Loucy (cell line): ENCODE data around the gene SLC22A1.

ENCODE experiments used
- H2AFZ ChIP-seq: fragments of 200-600 bp; sonication (generic); 2 replicates; pipeline ENCODE4 v1.6.0; 2016; ENCODE audit warnings: antibody characterized with exemption, mild to moderate bottlenecking, low read length, moderate library complexity
- H3F3A ChIP-seq: fragments of 200-600 bp; 2 replicates; pipeline ENCODE4 v1.6.0; 2016; ENCODE audit warnings: antibody characterized with exemption, low read depth, mild to moderate bottlenecking
- H3K27me3 ChIP-seq: fragments of 200-600 bp; sonication (generic); 2 replicates; pipeline ENCODE4 v1.6.1; 2014; ENCODE audit warnings: low read length, mild to moderate bottlenecking; ENCODE audit not compliant: insufficient read depth, poor library complexity, severe bottlenecking
- H3K36me3 ChIP-seq: fragments of 200-600 bp; sonication (generic); 2 replicates; pipeline ENCODE4 v1.6.1; 2016; ENCODE audit warnings: low read length; ENCODE audit not compliant: insufficient read depth
- H3K4me1 ChIP-seq: fragments of 200-600 bp; sonication (generic); 2 replicates; pipeline ENCODE4 v1.5.1; 2014; ENCODE audit warnings: low read length, mild to moderate bottlenecking; ENCODE audit not compliant: insufficient read depth, poor library complexity, severe bottlenecking
- H3K4me2 ChIP-seq: fragments of 200-600 bp; sonication (generic); 2 replicates; pipeline ENCODE4 v1.6.0; 2014; ENCODE audit warnings: antibody characterized with exemption, low read length, low read depth, mild to moderate bottlenecking; ENCODE audit not compliant: poor library complexity, severe bottlenecking
- H3K4me3 ChIP-seq: fragments of 200-600 bp; sonication (generic); 2 replicates; pipeline ENCODE4 v1.5.1; 2014; ENCODE audit warnings: low read length, mild to moderate bottlenecking, mixed read lengths; ENCODE audit not compliant: poor library complexity, severe bottlenecking
- H3K79me2 ChIP-seq: fragments of 200-600 bp; sonication (generic); 2 replicates; pipeline ENCODE4 v1.6.1; 2014; ENCODE audit warnings: low read length; ENCODE audit not compliant: insufficient read depth
- H3K9ac ChIP-seq: fragments of 200-600 bp; sonication (generic); 2 replicates; pipeline ENCODE4 v1.6.0; 2014; ENCODE audit warnings: mild to moderate bottlenecking, low read depth, low read length, moderate library complexity; ENCODE audit not compliant: poor library complexity, severe bottlenecking
- H3K9me2 ChIP-seq: fragments of 200-600 bp; sonication (generic); replicated peaks from 2 replicates; pipeline ENCODE4 v1.6.1; 2016; ENCODE audit warnings: low read depth, low read length, mixed read lengths
- H3K9me3 ChIP-seq: fragments of 200-600 bp; sonication (generic); 2 replicates; pipeline ENCODE4 v1.6.1; 2014; ENCODE audit warnings: mild to moderate bottlenecking, antibody characterized with exemption, low read length, low read depth; ENCODE audit not compliant: insufficient read depth
- H4K20me1 ChIP-seq: fragments of 200-600 bp; sonication (generic); 2 replicates; pipeline ENCODE4 v1.6.0; 2014; ENCODE audit warnings: antibody characterized with exemption, low read length, mild to moderate bottlenecking; ENCODE audit not compliant: insufficient read depth, poor library complexity, severe bottlenecking
- EZH2phosphoT487 ChIP-seq: fragments of 200-600 bp; IDR thresholded peaks from 2 replicates; pipeline ENCODE4 v1.6.1; 2018; ENCODE audit warnings: antibody characterized with exemption, mild to moderate bottlenecking, moderate library complexity, borderline replicate concordance
- TF ChIP-seq, protein P1 (sequence below): fragments of 200-600 bp; sonication (generic); conservative IDR thresholded peaks from 2 replicates; pipeline ENCODE4 v1.5.1; 2014; ENCODE audit warnings: mild to moderate bottlenecking, antibody characterized with exemption, low read length

The SLC22A1 gene

GRCh38 chr6:160160450-160160849, 38.8 kb downstream of the SLC22A1 start:
- TF ChIP-seq, protein P1, sequence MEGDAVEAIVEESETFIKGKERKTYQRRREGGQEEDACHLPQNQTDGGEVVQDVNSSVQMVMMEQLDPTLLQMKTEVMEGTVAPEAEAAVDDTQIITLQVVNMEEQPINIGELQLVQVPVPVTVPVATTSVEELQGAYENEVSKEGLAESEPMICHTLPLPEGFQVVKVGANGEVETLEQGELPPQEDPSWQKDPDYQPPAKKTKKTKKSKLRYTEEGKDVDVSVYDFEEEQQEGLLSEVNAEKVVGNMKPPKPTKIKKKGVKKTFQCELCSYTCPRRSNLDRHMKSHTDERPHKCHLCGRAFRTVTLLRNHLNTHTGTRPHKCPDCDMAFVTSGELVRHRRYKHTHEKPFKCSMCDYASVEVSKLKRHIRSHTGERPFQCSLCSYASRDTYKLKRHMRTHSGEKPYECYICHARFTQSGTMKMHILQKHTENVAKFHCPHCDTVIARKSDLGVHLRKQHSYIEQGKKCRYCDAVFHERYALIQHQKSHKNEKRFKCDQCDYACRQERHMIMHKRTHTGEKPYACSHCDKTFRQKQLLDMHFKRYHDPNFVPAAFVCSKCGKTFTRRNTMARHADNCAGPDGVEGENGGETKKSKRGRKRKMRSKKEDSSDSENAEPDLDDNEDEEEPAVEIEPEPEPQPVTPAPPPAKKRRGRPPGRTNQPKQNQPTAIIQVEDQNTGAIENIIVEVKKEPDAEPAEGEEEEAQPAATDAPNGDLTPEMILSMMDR: no peak
- no peak for TF ChIP-seq EZH2phosphoT487
- no peaks in the 10 kb centered on the region for H3K9me3 ChIP-seq
- H3F3A ChIP-seq: no peaks in the 10 kb centered on the region
- no peaks in the 10 kb centered on the region for H3K36me3 ChIP-seq
- H3K9me2 ChIP-seq: no peaks in the 10 kb centered on the region
- H2AFZ ChIP-seq: no peak overlapping the region
- no peaks in the 10 kb centered on the region for H3K4me1 ChIP-seq
- H3K79me2 ChIP-seq: no peaks in the 10 kb centered on the region
- no peaks in the 10 kb centered on the region for H3K27me3 ChIP-seq
- no peak overlapping the region for H3K9ac ChIP-seq
- H4K20me1 ChIP-seq: no peaks in the 10 kb centered on the region
- H3K4me3 ChIP-seq: no peak overlapping the region
- H3K4me2 ChIP-seq: no peak overlapping the region

- no peaks in the 10 kb centered on the region for H3K36me3 ChIP-seq
- no peaks in the 10 kb centered on the region for H3K79me2 ChIP-seq
- H3K4me2 ChIP-seq: no peak overlapping the region
- no peaks in the 10 kb centered on the region for H3K9me3 ChIP-seq
- H3F3A ChIP-seq: no peaks in the 10 kb centered on the region
- H3K4me3 ChIP-seq: no peak overlapping the region
- H3K9ac ChIP-seq: no peak overlapping the region
- H3K9me2 ChIP-seq: no peaks in the 10 kb centered on the region
- H4K20me1 ChIP-seq: no peaks in the 10 kb centered on the region
- H2AFZ ChIP-seq: no peak overlapping the region
- no peaks in the 10 kb centered on the region for H3K4me1 ChIP-seq
- no peaks in the 10 kb centered on the region for H3K27me3 ChIP-seq
- no peak for TF ChIP-seq EZH2phosphoT487
- TF ChIP-seq, protein P1: no peak
Measured at GRCh38 chr6:160160929-160161646, 39.5 kb downstream of the SLC22A1 start.

DNA sequence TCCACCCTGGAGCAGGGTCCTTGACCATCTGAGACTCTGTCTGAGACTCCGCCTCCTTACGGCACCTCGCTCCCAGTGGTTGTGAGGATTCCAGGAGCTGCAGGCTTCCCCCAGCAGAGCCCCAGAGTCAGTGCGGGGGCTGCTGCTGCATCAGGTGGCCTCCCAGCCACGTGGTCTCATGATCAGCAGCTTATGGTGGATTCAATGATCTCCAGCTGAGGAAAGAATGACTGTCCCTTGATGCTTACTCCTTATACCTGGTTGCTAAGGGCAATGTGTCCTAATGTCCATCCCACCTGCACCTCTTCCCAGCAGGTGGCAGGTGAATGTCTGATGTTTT, 40.0 kb downstream of the SLC22A1 start:
- no peaks in the 10 kb centered on the region for H4K20me1 ChIP-seq
- TF ChIP-seq EZH2phosphoT487: no peak
- TF ChIP-seq, protein P1: no peak
- H2AFZ ChIP-seq: no peak overlapping the region
- H3K79me2 ChIP-seq: no peaks in the 10 kb centered on the region
- H3K4me3 ChIP-seq: no peak overlapping the region
- no peaks in the 10 kb centered on the region for H3K27me3 ChIP-seq
- no peaks in the 10 kb centered on the region for H3K36me3 ChIP-seq
- no peaks in the 10 kb centered on the region for H3K4me1 ChIP-seq
- H3K4me2 ChIP-seq: no peak overlapping the region
- no peak overlapping the region for H3K9ac ChIP-seq
- H3F3A ChIP-seq: no peaks in the 10 kb centered on the region
- H3K9me3 ChIP-seq: no peaks in the 10 kb centered on the region
- no peaks in the 10 kb centered on the region for H3K9me2 ChIP-seq
